Measurements from ENCODE around the gene KEL. TPM values are rescaled to one million over a fixed set of nuclear protein-coding genes. Genes with fewer than 3 reads are reported as not detected.

The KEL gene
- total RNA-seq, 2 experiments from 2014 or later: 0.19 TPM; not detected in 1

DNA sequence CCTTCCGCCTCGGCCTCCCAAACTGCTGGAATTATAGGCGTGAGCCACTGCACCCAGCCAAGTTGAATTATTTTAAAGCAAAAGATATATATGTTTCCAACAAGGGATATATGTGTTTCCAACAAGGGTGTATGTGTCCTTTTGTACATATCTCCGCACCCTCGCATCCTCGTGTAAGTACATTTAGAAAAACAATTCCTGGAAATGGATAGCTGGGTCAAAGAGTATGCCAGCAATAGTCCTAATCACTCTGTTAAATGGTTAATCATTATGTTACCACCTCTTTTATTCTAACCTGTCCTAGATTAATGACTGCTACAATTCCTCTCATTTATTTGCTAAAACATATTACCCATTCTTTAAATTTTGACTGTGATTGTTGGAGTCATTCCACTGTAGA lies 36.8 kb upstream of the KEL start:
- H3K27me3 ChIP-seq (ENCODE audit: control insufficient read depth in 1 of 2, insufficient read depth in 2 of 2, low read length in 2 of 2): no peaks in the 10 kb centered on the region
- Mint-ChIP-seq H3K4me1 (ENCODE audit: low read depth) (peaks cover 5% of the 10 kb centered on the region), H3K27me3 (no peaks in the 10 kb centered on the region), H3K9me3 (no peaks in the 10 kb centered on the region), H3K36me3 (ENCODE audit: low read depth) (no peaks in the 10 kb centered on the region), H3K27ac (no peak overlapping the region), H3K4me3 (no peak overlapping the region)
- H3K4me1 ChIP-seq (ENCODE audit: insufficient read depth, low read length): peaks cover 6% of the 10 kb centered on the region
- TF ChIP-seq CTCF (IDR thresholded peaks at IDR 0.05): no peak
- no peak overlapping the region for H3K27ac ChIP-seq (ENCODE audit: low read depth in 1 of 2, low read length in 2 of 2)
- ChIA-PET CTCF (interaction anchor here (0.9 to 1.3 kb wide), 3 partner anchors 184 to 464 kb away, joined by 3 to 4 read pairs (median 3); no protein-coding TSS in a partner anchor), POLR2A (no interaction called here)
- DNase-seq (no peak), ATAC-seq (ENCODE audit: poor library complexity) (no peak)
- no peaks in the 10 kb centered on the region for H3K9me3 ChIP-seq (ENCODE audit: control insufficient read depth in 1 of 2, insufficient read depth in 1 of 2, low read length in 2 of 2)
- H3K36me3 ChIP-seq (ENCODE audit: insufficient read depth, low read length): no peaks in the 10 kb centered on the region
- H3K4me3 ChIP-seq (ENCODE audit: low read length): no peak overlapping the region
- intact Hi-C loops (cut with DNase I, micrococcal nuclease): no loop called here

- Histone ChIP-seq H3K9me3 (ENCODE audit: control insufficient read depth in 1 of 2, insufficient read depth in 1 of 2, low read length in 2 of 2) (no peaks in the 10 kb centered on the region), H3K27me3 (ENCODE audit: control insufficient read depth in 1 of 2, insufficient read depth in 2 of 2, low read length in 2 of 2) (peaks cover 0 to 4% of the 10 kb centered on the region in 2 experiments), H3K4me3 (ENCODE audit: low read length) (no peak overlapping the region), H3K36me3 (ENCODE audit: insufficient read depth, low read length) (no peaks in the 10 kb centered on the region), H3K4me1 (ENCODE audit: insufficient read depth, low read length) (no peaks in the 10 kb centered on the region), H3K27ac (ENCODE audit: low read depth in 1 of 2, low read length in 2 of 2) (no peak overlapping the region)
- Mint-ChIP-seq H3K27ac (no peak overlapping the region), H3K4me3 (no peak overlapping the region), H3K4me1 (ENCODE audit: low read depth) (no peaks in the 10 kb centered on the region), H3K9me3 (no peaks in the 10 kb centered on the region), H3K36me3 (ENCODE audit: low read depth) (no peaks in the 10 kb centered on the region), H3K27me3 (no peaks in the 10 kb centered on the region)
- ChIA-PET POLR2A (no interaction called here), CTCF (no interaction called here)
- DNase-seq (no peak), ATAC-seq (ENCODE audit: poor library complexity) (no peak)
- TF ChIP-seq CTCF (IDR thresholded peaks at IDR 0.05): no peak
- intact Hi-C loops (cut with DNase I, micrococcal nuclease): no loop called here
Measured at GRCh38 chr7:142997456-142997989, 35.4 kb upstream of the KEL start.

DNA sequence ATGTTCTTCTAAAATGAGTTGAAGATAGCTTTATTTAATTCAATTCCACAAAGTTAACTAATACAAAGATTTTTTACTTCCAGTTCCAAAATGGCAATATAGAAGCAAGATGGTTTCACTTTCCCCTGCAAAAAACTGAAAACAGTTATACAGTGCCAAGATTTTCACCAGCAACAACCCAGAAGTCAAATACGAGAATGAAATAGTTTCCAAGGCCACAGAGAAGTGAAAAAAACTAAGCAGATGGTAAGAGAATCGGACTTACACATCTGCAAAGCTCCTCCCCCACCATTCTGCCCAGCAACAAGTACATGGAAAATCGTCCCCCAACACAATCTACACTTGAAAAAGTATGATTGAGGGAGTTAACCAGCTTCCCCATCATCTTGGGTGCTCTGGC lies 30.3 kb upstream of the KEL start:
- no peak overlapping the region for H3K4me3 ChIP-seq (ENCODE audit: low read length)
- H3K36me3 ChIP-seq (ENCODE audit: insufficient read depth, low read length): no peaks in the 10 kb centered on the region
- H3K27me3 ChIP-seq (ENCODE audit: control insufficient read depth in 1 of 2, insufficient read depth in 2 of 2, low read length in 2 of 2): peaks cover 0 to 4% of the 10 kb centered on the region in 2 experiments
- H3K36me3 Mint-ChIP-seq (ENCODE audit: low read depth): no peaks in the 10 kb centered on the region
- no peak for ATAC-seq (ENCODE audit: poor library complexity)
- CTCF ChIA-PET: no interaction called here
- H3K4me1 Mint-ChIP-seq (ENCODE audit: low read depth): no peaks in the 10 kb centered on the region
- H3K4me1 ChIP-seq (ENCODE audit: insufficient read depth, low read length): no peaks in the 10 kb centered on the region
- H3K27ac Mint-ChIP-seq: no peak overlapping the region
- TF ChIP-seq CTCF (IDR thresholded peaks at IDR 0.05): no peak
- intact Hi-C loops (cut with DNase I, micrococcal nuclease): no loop called here
- H3K9me3 ChIP-seq (ENCODE audit: control insufficient read depth in 1 of 2, insufficient read depth in 1 of 2, low read length in 2 of 2): no peaks in the 10 kb centered on the region
- no peak overlapping the region for H3K27ac ChIP-seq (ENCODE audit: low read depth in 1 of 2, low read length in 2 of 2)
- no peak overlapping the region for H3K4me3 Mint-ChIP-seq
- no peak for DNase-seq
- POLR2A ChIA-PET: no interaction called here
- H3K9me3 Mint-ChIP-seq: no peaks in the 10 kb centered on the region
- peaks cover 9% of the 10 kb centered on the region for H3K27me3 Mint-ChIP-seq
